SK-MEL-5 (cell line): ENCODE results near the gene SESN1. TPM values are rescaled to one million over a fixed set of nuclear protein-coding genes. Genes with fewer than 3 reads are reported as not detected.

Experiments used
- DNase-seq: peaks from one replicate; pipeline ENCODE4 v3.0.0-alpha.2; 2016; ENCODE audit warnings: low read depth, low spot score
- in situ Hi-C: cut with HindIII; loops from 2 replicates; pipeline ENCODE4 v1.10.0; 2016; ENCODE audit warnings: low sequenced_read_pairs, high pct_unique_total_duplicates, low pct_unique_long_range_greater_than_20kb
- total RNA-seq: library from RNA; depleted of rRNA; stranded (reverse); fragments of >200 nt; shearing (Covaris generic); gene quantifications from 2 replicates; pipeline ENCODE4 v1.2.3, GENCODE V29; 2014

The SESN1 gene
- total RNA-seq, 1 experiment from 2014 or later: 24.7 TPM

DNA sequence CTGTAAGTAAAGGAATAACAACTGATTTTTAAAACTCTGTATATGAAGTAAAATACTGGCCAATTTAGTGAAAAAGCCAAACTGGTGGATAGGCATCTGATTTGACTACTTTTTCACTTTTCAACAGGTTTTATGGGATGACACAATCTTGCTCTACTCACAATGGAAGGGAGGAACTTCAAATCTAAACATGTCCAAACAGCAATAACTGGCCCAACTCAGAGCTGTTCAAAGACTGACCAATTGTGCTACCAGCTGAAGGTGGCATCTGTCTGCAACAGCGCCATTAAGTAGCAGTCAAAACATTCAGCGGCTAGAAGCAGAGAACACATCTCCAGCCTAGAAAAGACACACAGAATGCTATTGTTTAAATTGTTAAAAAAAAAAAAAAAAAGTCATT is 44.6 kb downstream of the SESN1 start:
- in situ Hi-C loops: no loop called here
- peak; percentile 55 for DNase-seq

DNA sequence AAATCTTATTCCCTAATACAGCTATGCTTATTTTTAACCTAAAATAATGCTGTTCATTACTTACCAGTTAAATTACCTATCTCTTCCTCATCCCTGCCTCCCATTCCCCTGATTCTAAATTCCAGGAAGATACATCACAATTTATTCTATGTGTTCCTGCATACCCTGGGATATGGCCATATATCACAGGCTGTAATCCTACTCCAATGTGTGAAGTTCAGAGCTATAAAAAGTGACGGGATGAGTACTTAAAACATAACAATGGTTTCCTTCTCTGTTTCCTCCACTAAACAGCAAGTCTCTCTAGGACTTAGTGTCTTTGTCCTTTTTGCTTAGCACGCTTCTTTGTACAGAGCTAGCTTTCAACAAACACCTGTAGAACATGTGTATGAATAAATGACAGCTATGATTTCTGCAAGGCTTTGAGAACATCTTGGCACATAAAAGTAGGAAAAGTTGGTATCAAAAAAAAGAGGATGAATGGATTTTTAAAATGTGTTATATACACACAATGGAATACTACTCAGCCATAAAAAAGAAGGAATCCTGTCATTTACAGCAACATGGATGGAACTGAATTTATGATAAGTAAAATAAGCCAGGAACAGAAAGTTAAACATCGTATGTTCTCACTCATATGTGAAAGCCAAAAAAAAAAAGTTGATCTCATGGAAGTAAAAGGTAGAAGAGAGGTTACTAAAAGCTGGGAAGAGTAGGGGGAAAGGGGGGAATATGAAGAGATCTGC is 45.8 kb downstream of the SESN1 start:
- no peak for DNase-seq
- in situ Hi-C loops: no loop called here

DNA sequence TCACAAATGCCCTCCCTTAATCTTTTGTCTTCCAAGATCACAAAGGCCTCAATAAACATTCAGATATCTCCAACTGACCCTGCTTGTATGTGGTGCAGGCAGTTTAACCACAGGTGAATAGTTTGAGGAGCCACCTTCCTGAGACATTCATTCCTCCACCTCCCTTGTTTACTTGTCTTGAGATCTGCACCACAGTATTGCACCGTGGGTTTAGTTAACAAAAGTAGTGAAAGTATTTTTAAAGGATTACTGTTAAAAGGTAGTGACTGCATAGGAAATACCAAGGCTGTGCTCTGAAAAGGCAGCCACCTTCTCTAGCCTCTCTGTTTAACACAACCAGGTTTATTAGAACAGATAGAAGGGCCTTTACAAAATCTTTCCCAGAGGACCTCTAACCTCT is 46.5 kb downstream of the SESN1 start:
- in situ Hi-C loops: no loop called here

DNA sequence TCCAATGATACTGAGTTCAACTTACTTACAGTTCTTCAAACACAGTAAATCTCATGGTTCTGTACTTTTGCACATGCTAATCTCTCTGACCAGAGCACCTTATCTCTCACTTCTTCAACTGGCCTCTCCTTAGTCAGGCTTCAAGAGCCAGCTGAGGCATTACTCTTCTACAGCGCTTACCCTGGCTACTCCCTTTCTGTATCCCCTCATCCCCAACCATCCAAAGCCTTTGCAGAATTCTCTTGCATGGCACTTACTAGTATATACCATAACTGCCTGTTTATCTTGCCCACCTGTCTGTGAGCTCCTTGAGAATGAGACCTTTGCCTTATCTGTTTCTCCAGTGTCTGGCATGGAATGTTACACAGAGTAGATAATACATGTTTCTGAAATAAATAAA is 49.2 kb downstream of the SESN1 start:
- DNase-seq: no peak
- in situ Hi-C loops: no loop called here

More for the DNA sequence above, 46.5 kb downstream of the SESN1 start:
- DNase-seq: no peak

DNA sequence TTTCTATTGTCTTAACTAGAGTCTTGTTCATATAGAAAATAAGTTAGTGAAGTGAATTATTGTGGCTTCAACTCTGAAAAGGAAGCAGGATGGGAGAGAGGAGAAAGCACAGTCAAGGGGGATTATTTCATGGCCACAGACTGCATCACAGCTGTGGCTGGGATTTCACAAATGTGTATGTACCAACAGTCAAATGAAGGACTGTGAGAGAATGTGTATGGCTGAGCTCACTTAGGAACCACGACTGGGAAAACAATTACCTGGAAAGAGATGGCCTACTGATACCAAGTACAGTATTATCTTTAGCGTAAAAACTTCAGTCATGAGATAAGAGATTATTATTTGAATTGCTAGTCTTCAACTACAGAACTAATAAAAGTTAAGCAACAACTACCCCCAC is 54.9 kb downstream of the SESN1 start:
- DNase-seq: no peak
- in situ Hi-C loops: no loop called here

DNA sequence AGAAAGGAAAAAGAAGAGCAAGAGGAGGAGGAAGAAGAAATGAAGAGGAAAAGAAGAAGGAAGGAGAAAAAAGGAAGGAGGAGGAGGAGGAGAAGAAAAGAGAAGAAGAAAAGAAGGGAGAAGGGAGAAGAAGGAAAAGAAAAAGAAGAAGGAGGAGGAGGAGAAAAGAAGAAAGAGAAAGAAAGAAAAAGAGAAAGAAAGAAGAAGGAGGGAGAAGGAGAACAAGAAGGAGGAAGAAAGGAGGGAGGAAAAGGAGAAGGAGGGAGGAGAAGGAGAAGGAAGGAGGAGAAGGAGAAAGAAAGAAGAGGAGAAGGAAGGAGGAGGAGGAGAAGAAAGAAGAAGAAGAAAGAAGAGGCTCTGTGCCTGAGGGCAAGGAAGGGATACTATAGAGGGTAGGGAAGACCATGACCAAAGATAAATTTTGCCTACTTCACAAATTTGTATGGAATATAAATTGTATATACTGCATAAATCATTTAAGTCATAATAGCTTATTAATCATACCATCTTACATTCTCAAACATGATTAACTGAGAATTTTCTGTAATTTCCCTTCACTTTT is 55.7 kb downstream of the SESN1 start:
- in situ Hi-C loops: no loop called here
- no peak for DNase-seq

DNA sequence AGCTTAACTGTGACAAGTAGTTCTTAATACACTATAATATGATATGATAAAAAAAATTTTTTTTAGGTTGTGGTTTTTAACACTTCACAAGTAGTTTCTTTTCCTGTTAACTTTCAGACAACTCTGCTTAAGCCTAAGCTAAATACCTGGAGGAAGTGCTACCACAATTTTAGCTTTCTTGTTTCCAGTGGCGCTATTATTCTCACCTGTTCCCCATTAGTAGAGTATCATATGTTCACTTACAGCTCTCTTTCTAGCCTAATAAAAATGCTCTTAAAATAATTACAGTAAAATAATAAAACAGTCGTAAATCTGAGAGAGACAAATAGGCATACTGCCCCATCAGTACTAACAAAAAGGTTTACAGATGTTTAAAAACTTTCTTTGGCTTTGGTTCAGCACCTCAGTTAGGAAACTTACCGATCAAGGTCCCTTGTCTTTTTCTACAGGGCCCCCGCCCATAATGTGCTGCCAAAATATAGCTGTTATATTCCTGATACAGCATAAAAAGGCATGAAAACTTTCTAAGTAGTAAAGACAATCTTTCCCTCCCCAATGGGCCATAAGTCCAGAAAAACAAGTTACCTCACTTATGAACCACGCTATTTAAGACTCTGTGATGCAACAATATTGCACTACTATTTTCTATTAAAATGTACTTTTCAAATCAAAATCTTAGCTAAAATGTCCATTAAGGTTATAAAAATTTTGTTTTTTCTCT is 57.9 kb downstream of the SESN1 start:
- no peak for DNase-seq
- in situ Hi-C loops: no loop called here

DNA sequence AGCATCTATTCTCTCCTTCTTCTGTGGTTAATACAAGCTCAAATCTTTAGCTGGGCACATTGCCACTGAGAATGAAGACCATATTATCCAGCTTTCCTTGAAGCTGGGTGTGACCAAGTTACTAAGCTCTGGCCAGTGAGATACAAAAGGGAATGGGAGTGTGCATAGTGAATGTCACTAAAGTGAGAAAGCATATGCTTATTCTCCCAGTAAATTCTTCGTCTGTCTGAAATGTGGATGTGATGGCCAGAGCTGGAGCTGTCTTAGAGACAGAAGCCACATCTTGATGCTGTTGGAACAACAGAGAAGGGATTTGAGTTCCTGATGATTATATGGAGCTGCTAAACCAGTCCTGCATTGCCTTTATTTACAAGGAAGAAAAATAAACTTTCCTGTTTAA is 60.1 kb downstream of the SESN1 start:
- DNase-seq: no peak
- in situ Hi-C loops: no loop called here

DNA sequence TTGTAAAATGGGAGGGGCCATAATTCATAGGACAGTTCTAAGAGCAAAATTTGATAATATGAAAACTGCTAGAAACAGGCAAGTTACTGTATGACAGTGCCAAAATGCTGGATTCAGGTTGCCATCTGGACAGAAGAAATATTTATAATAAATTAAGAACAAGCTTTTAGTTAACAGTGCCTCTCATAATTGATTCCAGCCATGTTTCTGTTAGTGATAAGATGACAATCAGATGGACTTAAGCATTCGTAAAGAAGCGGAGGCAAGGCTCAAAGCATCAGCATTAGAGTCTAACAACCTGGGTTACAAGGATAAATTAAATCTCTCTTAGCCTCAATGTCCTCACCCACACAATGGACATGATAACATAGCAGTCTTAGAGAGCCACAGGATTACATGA is 61.0 kb downstream of the SESN1 start:
- no peak for DNase-seq
- in situ Hi-C loops: no loop called here

DNA sequence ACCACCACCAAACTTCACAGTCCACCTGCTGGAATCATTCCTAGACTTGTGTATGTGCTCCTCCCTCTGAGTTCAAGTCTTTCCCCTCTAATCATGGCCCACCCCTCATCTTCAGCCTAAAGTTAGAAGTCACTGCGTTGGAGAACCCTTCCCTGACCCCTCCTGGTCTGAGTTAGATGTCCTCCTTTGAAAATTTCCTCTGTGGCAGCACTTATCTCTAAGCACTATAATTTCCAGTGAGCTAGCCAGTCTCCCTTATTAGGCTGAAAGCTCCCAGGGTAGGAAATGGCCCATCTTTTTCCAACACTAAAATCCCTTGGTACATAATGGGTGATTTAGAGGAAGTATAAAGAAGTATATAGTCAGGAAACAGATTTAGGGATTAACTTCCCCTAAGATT is 63.2 kb downstream of the SESN1 start:
- DNase-seq: no peak
- in situ Hi-C loops: no loop called here

DNA sequence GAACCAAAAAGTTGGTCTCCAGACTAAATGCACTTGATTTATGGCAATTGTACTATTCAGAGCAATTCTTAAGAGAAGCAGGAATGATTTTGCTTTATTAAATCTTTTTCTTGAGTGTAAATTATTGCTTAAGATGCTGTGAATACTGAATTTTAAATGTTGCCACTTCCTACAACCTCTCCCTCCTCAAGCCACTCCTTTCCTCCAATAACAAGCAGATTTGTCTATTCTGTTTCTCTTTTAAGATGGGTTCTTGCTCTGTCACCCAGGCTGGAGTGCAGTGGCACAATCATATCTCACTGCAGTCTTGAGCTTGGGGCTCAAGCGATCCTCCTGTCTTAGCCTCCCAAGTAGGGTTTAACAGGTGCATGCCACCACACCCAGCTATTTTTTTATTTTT is 65.3 kb downstream of the SESN1 start:
- DNase-seq: no peak
- in situ Hi-C loops: no loop called here

DNA sequence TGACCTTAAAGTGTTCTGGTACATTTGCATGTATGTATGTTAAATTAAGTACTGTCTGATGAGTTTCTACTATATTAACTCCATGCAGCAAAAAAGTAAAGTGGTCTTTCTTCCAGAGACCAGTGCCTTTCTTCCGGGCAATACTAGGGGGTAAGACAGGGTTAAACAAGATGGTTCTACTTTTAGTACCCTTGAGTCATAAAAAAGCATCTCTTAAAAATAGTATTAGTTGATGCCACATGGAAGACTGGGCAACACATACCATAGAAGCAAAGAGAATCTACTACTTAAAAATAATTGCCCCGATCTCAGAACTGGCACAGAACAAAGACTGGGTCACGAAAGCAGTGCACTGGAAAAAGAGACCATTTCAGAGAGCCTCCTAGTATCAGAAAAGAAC is 66.2 kb downstream of the SESN1 start:
- no peak for DNase-seq
- in situ Hi-C loops: no loop called here

DNA sequence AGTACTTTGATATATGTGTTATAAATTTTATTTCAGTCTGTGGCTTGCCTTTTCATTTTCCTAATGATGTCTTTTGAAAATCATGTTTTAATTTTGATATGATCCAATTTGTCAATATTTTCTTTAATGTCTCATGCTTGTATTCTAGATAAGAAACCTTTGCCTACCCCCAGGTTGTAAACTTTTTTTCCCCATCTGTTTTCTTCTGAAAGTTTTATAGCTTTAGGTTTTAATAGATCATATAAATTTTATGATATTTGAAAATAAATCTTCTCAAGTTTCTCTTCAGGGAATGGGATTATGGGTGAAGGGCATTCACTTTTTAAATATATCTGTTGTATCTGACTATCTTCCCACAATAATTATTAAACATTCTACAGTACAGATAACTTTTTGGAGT is 66.7 kb downstream of the SESN1 start:
- in situ Hi-C loops: no loop called here

DNA sequence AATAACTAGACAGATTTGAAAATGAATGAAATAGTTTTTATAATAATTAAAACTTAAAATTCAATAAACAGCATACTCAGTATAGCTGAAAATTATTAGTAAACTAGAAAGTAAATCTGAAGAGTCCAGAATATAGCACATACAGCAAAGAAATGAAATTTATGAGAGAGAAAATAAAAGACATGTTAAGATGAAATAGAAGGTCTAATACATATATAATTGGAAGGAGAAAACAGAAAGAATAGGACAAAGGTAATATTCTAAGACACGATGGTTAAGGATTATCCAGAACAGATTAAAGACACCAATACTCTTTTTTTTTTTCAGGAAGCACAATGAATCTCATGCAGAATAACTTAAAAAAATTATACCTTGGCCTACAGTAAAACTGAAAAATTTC is 69.0 kb downstream of the SESN1 start:
- DNase-seq: no peak
- in situ Hi-C loops: no loop called here

More for the DNA sequence above, 66.7 kb downstream of the SESN1 start:
- no peak for DNase-seq

DNA sequence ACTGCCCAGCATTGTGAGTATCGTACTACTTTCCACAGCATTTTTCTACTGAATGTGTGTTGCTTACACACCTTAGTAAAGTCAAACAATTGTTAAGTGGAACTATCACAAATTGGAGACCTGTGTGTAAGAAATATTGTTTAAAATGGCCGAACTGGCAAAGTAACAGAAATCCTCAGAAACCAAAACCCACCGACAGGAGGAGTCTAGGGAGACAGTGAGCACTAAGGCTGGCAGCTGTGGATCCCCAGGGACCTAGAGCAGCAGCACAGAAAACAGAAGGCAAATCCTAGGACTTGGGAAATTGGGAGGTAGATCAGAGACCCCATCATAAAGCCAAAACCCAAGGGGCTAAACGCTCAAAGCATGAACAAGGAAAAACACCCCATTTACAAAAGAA is 69.9 kb downstream of the SESN1 start:
- DNase-seq: peak; percentile 68
- in situ Hi-C loops: no loop called here

DNA sequence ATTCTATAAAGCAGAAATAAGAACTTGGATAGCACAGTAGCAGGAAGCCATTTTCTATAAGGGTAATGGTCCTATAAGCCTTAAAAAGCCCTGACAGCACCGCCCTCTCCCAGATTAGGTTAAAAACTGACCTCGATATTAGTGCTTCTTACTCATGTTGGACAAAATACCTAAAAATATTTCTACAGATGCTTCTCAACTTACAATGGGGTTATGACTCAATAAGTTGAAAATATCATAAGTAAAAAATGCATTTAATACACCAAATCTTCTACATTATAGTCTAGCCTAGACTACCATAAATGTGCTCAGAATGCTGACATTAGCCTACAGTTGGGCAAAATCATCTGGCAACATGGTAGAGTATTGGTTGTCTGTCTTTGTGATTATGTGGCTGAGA is 70.3 kb downstream of the SESN1 start:
- in situ Hi-C loops: no loop called here

DNA sequence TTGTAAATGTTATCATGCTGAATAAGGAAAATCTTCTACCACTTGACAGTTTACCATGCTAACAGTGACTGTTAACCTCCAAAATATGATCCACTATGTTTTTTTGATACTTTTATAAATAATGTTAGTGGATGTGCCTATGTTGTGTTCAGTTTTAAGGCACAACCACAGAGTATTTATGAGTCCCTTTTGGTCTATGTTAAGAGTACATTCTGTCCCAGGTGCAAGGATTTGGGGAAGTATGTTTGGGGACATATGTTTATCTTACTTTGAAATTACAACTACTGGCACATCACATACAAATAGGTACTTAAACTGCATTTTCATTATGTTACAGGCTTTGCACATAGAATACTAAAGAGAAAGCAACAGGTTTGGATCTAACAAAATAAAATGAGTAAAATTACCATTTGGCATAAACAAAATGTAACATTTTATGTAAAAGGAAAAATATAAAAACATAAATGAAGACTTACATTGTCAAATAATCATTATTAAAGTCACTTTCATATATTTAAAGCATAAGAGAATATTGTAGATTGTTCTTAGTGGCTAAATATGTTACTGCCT is 71.2 kb downstream of the SESN1 start:
- in situ Hi-C loops: no loop called here
- DNase-seq: no peak

More for the DNA sequence above, 70.3 kb downstream of the SESN1 start:
- DNase-seq: no peak

DNA sequence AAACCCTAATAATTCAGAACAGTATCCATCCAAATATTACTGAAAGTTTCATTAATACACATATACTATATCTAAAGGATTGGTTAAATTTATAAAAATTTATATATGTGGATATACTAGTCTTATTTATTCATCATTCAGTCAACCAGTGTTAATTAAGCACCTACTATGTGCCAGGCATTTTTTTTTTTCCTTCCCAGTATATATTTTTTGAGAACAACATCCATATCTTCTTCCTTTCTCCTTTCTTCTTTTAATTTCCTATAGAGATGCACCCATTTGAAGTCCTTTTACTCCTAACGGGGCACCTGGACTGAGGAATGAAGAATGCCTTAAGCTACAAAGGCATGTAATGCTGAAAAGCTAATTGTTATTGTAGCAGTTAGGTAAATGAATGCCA is 72.8 kb downstream of the SESN1 start:
- in situ Hi-C loops: no loop called here
- no peak for DNase-seq

DNA sequence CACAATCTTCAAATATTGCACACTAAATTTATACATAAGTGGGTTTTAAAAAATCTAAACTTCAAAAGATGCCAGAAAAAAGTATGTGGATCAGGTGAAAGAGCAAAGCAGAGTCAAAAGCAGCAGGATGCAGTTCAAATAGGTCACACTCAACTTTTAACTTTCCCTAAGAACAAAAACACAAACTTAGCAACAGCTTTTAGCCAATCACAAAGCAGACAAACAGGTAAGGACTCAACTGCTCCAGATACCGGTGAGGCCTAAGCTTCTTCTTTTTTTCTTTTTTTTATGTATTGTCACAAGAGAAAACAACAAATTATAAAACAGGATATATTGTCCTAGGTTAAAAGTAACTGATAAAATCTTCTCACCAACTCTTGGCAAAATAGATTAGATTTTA is 74.7 kb downstream of the SESN1 start:
- in situ Hi-C loops: no loop called here
- no peak for DNase-seq
